ENCODE measurements around the gene MEX3C.

The MEX3C gene

DNA sequence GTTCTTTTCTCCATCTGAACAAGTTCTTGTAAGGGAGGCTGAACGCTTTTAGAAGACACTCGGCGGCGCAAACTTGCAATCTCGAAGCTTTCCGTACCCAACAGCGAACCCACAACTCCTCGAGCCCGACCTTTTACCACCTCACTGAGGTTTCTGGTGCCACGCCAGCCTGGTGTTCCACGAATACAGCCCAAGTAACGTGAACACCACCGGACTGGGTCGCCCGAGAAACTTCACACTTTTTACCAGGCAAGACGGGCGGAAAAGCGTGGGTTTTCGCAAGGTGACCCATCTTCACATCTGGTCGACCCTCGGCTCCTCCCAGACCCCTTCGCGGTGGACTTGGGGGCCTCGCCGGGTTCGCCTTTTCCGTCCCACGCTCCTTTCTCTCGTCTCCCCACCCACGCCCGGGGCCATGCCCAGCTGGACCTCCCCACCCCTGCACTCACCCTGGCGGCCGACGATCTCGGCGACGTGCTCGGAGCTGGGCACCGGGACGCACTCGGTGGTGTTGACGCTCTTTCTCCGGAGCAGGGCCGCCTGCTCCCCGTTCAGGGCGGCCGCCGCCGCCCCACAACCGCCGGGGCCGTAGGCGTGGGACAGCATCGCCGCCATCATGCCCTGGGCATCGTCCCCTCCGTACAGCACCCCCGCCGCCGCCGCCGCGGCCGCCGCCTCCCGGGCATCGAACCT lies 1.2 kb downstream of the MEX3C start:
- no peaks in the 10 kb centered on the region for H3K9me3 ChIP-seq (ENCODE audit: insufficient read depth, low read depth, low read length)
- H2AFZ ChIP-seq (ENCODE audit: low read length): no peak overlapping the region
- H3K4me1 ChIP-seq (ENCODE audit: insufficient read depth, low read length, poor library complexity, severe bottlenecking): peaks cover 27% of the 10 kb centered on the region
- TF ChIP-seq, protein P1, sequence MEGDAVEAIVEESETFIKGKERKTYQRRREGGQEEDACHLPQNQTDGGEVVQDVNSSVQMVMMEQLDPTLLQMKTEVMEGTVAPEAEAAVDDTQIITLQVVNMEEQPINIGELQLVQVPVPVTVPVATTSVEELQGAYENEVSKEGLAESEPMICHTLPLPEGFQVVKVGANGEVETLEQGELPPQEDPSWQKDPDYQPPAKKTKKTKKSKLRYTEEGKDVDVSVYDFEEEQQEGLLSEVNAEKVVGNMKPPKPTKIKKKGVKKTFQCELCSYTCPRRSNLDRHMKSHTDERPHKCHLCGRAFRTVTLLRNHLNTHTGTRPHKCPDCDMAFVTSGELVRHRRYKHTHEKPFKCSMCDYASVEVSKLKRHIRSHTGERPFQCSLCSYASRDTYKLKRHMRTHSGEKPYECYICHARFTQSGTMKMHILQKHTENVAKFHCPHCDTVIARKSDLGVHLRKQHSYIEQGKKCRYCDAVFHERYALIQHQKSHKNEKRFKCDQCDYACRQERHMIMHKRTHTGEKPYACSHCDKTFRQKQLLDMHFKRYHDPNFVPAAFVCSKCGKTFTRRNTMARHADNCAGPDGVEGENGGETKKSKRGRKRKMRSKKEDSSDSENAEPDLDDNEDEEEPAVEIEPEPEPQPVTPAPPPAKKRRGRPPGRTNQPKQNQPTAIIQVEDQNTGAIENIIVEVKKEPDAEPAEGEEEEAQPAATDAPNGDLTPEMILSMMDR (conservative IDR thresholded peaks at IDR 0.05; ENCODE audit: low read length): no peak
- no peak for TF ChIP-seq EZH2phosphoT487 (IDR thresholded peaks at IDR 0.05; ENCODE audit: borderline replicate concordance)
- H3K9me2 ChIP-seq (replicated peaks; ENCODE audit: low read depth, low read length): no peaks in the 10 kb centered on the region
- peak overlapping the region; percentile 98 for H3K4me2 ChIP-seq (ENCODE audit: low read depth, low read length, poor library complexity, severe bottlenecking)
- H3K9ac ChIP-seq (ENCODE audit: low read depth, low read length, poor library complexity, severe bottlenecking): peak overlapping the region; percentile 95
- H3K36me3 ChIP-seq (ENCODE audit: insufficient read depth, low read length): no peaks in the 10 kb centered on the region
- no peaks in the 10 kb centered on the region for H3F3A ChIP-seq (ENCODE audit: low read depth)
- H3K27me3 ChIP-seq (ENCODE audit: insufficient read depth, low read length, poor library complexity, severe bottlenecking): no peaks in the 10 kb centered on the region
- peaks cover 50% of the 10 kb centered on the region for H4K20me1 ChIP-seq (ENCODE audit: insufficient read depth, low read length, poor library complexity, severe bottlenecking)
- peaks cover 55% of the 10 kb centered on the region for H3K79me2 ChIP-seq (ENCODE audit: insufficient read depth, low read length)
- H3K4me3 ChIP-seq (ENCODE audit: low read length, poor library complexity, severe bottlenecking): peak overlapping the region; percentile 81

GRCh38 chr18:51195451-51196117 lies 1.9 kb downstream of the MEX3C start:
- H4K20me1 ChIP-seq (ENCODE audit: insufficient read depth, low read length, poor library complexity, severe bottlenecking): peaks cover 55% of the 10 kb centered on the region
- peak overlapping the region; percentile 81 for H3K4me3 ChIP-seq (ENCODE audit: low read length, poor library complexity, severe bottlenecking)
- TF ChIP-seq, protein P1 (conservative IDR thresholded peaks at IDR 0.05; ENCODE audit: low read length): no peak
- TF ChIP-seq EZH2phosphoT487 (IDR thresholded peaks at IDR 0.05; ENCODE audit: borderline replicate concordance): no peak
- no peaks in the 10 kb centered on the region for H3K27me3 ChIP-seq (ENCODE audit: insufficient read depth, low read length, poor library complexity, severe bottlenecking)
- peak overlapping the region; percentile 95 for H3K9ac ChIP-seq (ENCODE audit: low read depth, low read length, poor library complexity, severe bottlenecking)
- no peak overlapping the region for H2AFZ ChIP-seq (ENCODE audit: low read length)
- H3K4me2 ChIP-seq (ENCODE audit: low read depth, low read length, poor library complexity, severe bottlenecking): peak overlapping the region; percentile 98
- no peaks in the 10 kb centered on the region for H3K9me3 ChIP-seq (ENCODE audit: insufficient read depth, low read depth, low read length)
- H3K9me2 ChIP-seq (replicated peaks; ENCODE audit: low read depth, low read length): no peaks in the 10 kb centered on the region
- H3K79me2 ChIP-seq (ENCODE audit: insufficient read depth, low read length): peaks cover 60% of the 10 kb centered on the region
- H3K36me3 ChIP-seq (ENCODE audit: insufficient read depth, low read length): no peaks in the 10 kb centered on the region
- H3F3A ChIP-seq (ENCODE audit: low read depth): no peaks in the 10 kb centered on the region
- peaks cover 31% of the 10 kb centered on the region for H3K4me1 ChIP-seq (ENCODE audit: insufficient read depth, low read length, poor library complexity, severe bottlenecking)

DNA sequence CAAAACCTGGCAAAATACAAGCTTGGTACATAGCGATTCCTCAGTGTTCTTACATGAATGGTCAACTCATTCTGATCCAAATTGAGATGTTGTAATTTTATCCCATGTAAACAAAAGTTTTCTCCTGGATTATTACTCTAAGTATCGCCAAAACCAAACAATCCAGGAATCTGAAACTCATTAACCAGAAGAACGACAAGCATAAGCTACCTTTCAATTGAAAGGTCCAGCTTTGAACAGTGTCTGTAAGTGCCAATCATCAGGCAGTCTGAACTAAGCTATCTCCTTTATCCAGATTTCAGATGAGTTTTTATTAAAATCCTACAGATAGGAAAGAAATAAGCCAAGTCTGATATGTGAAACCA lies 2.4 kb downstream of the MEX3C start:
- Histone ChIP-seq H3K79me2 (ENCODE audit: insufficient read depth, low read length) (peaks cover 65% of the 10 kb centered on the region), H3K4me2 (ENCODE audit: low read depth, low read length, poor library complexity, severe bottlenecking) (peak overlapping the region; percentile 98), H3K9me2 (replicated peaks; ENCODE audit: low read depth, low read length) (no peaks in the 10 kb centered on the region), H3K9me3 (ENCODE audit: insufficient read depth, low read depth, low read length) (no peaks in the 10 kb centered on the region), H3F3A (ENCODE audit: low read depth) (no peaks in the 10 kb centered on the region), H3K4me3 (ENCODE audit: low read length, poor library complexity, severe bottlenecking) (peak overlapping the region; percentile 81), H2AFZ (ENCODE audit: low read length) (no peak overlapping the region), H3K36me3 (ENCODE audit: insufficient read depth, low read length) (no peaks in the 10 kb centered on the region), H3K9ac (ENCODE audit: low read depth, low read length, poor library complexity, severe bottlenecking) (peak overlapping the region; percentile 95), H3K27me3 (ENCODE audit: insufficient read depth, low read length, poor library complexity, severe bottlenecking) (no peaks in the 10 kb centered on the region), H4K20me1 (ENCODE audit: insufficient read depth, low read length, poor library complexity, severe bottlenecking) (peaks cover 60% of the 10 kb centered on the region), H3K4me1 (ENCODE audit: insufficient read depth, low read length, poor library complexity, severe bottlenecking) (peaks cover 36% of the 10 kb centered on the region)
- TF ChIP-seq, protein P1 (conservative IDR thresholded peaks at IDR 0.05; ENCODE audit: low read length): no peak
- TF ChIP-seq EZH2phosphoT487 (IDR thresholded peaks at IDR 0.05; ENCODE audit: borderline replicate concordance): no peak
